Measurements from ENCODE around the gene FANCD2. TPM values are rescaled to one million over a fixed set of nuclear protein-coding genes. Genes with fewer than 3 reads are reported as not detected.
A peak's percentile ranks its signal among the peaks of the same experiment; 100 is the strongest.
"Not testable (repeated sequence)": the region's sequence is repeated elsewhere in the genome, so short reads cannot be mapped to it uniquely, and the experiment has no call there.

FANCD2 gene
- total RNA-seq, 3 donors from 2014 or later: 33.8 to 34.8 (median 34.5) TPM

DNA sequence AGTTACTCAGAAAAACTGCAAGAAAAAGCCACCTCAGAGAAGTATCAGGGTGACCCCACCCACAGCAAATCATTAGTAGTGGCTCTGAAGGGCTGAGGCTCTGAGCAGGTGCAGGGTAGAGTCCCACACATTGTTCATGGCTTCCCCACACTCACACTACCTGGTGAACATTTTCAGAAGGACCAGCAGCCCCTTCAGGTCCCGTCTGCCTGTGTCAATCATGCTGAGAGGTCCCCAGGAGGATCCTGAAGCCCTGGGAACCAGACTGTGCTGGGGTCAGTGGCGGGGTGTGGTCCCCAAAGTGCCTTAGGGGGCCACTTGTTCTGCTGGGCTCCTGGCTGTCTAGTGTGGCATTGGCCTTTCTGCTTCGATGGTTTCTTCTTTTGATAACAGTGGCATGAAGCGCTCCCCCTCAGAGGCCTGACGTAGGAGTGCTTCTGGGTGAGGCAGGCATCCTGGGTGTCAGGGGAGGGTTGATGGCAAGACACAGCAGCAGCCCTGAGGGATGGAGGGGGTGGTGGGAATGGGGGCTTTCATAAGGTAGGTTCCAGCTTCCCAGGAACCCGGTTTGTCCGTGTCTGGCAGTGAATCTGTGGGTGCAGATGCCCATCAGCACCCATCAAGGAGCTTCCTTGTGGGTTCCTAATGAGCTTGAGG is 19.0 kb upstream of the FANCD2 start:
- H3K9me3 Mint-ChIP-seq: no peaks in the 10 kb centered on the region
- H3K4me1 Mint-ChIP-seq (ENCODE audit: low read depth): peaks cover 25% of the 10 kb centered on the region
- no peak for ATAC-seq
- no peak for DNase-seq
- H3K36me3 Mint-ChIP-seq (ENCODE audit: insufficient read depth): peaks cover 4% of the 10 kb centered on the region
- no peaks in the 10 kb centered on the region for H3K27me3 Mint-ChIP-seq (ENCODE audit: low read depth)
- no peak overlapping the region for H3K4me3 Mint-ChIP-seq

DNA sequence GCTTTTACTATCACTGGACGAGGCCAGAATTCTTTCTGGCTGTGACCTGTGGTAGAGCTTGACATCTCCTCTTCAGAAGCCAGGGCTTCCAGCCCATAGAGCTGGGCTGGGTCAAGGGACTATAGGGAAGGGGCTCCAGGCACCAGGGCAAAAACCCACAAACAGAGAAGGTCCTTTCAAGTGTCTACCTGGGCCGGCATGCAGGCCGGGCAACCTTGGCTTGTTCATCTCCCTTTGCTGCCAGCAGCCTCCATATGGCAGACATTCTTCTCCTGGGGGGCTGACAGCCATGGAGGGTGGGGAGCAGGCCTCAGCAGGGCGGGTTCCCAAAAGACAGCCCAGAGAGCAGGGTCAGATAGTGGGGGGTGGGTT is 18.0 kb upstream of the FANCD2 start:
- not testable (repeated sequence) for H3K9me3 Mint-ChIP-seq; H3K27me3 Mint-ChIP-seq (ENCODE audit: low read depth); DNase-seq; ATAC-seq; H3K36me3 Mint-ChIP-seq (ENCODE audit: insufficient read depth)
- H3K4me3 Mint-ChIP-seq: peak overlapping the region; percentile 73
- peaks cover 25% of the 10 kb centered on the region for H3K4me1 Mint-ChIP-seq (ENCODE audit: low read depth)

DNA sequence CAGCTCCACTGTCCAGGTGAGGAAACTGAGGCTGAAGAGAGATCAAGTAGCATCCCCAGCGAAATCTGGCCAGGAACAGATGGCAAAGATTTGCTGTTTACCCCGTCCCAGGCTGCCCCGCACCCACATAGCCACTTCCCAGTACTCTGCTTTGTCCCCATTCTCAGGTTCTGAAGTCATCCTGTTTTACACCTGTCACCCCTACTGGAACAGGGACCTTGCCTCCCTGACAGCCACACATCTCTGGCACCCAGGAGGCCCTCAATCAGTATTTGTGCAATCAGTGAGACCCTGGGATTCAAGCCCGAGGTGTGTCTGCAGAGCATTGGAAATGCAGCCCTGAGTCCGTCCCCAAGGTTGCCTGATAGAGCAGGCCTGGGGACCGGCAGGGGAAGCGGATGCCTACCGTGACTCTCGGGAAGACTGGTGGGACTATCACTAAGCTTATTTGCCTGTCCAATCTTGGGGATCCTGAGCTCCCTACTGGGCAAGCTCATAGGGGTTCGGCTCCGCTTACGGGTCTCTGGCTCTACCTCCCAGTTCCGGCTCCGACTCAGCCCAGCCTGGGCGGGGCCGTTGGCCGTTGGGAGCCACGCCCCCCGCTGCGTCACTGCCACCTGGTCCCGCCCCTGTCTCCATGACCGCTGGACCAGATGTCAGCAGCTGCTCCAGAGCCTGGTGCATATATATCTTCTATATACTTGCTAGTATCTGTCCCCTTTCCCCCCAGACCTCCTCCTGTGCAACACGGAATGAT is 17.5 kb upstream of the FANCD2 start:
- peaks cover 25% of the 10 kb centered on the region for H3K4me1 Mint-ChIP-seq (ENCODE audit: low read depth)

DNA sequence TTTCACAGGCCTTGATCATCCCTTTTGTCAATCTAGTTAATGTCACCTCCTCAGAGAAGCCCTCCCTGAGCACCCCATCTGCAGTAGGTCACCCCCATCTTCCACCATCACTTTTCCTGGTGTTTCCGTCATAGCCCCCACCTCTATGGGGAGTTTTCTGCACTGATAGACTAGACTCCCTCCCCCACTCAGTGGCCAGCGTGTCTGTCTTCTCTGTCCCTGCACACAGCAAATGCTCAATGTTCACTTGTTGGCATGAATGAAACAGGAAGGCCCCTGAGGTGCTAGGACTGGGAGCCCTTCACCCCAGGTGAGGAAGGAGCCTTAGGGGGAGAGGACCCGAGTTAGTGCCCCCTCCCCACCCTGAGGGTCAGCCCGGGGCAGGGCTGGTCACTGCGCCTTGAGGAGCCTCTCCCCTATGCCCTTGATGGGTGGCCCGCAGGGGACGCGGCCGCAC is 15.8 kb upstream of the FANCD2 start:
- DNase-seq (no peak), ATAC-seq (no peak)
- Mint-ChIP-seq H3K4me3 (peak overlapping the region; percentile 73), H3K9me3 (no peaks in the 10 kb centered on the region), H3K36me3 (ENCODE audit: insufficient read depth) (no peaks in the 10 kb centered on the region), H3K4me1 (ENCODE audit: low read depth) (peaks cover 25% of the 10 kb centered on the region), H3K27me3 (ENCODE audit: low read depth) (no peaks in the 10 kb centered on the region)

More for the DNA sequence above, 17.5 kb upstream of the FANCD2 start:
- Mint-ChIP-seq H3K36me3 (ENCODE audit: insufficient read depth) (no peaks in the 10 kb centered on the region), H3K9me3 (no peaks in the 10 kb centered on the region), H3K4me3 (peak overlapping the region; percentile 73), H3K27me3 (ENCODE audit: low read depth) (no peaks in the 10 kb centered on the region)
- peak; percentile 72 for DNase-seq
- ATAC-seq: peak; percentile 78 to 84

DNA sequence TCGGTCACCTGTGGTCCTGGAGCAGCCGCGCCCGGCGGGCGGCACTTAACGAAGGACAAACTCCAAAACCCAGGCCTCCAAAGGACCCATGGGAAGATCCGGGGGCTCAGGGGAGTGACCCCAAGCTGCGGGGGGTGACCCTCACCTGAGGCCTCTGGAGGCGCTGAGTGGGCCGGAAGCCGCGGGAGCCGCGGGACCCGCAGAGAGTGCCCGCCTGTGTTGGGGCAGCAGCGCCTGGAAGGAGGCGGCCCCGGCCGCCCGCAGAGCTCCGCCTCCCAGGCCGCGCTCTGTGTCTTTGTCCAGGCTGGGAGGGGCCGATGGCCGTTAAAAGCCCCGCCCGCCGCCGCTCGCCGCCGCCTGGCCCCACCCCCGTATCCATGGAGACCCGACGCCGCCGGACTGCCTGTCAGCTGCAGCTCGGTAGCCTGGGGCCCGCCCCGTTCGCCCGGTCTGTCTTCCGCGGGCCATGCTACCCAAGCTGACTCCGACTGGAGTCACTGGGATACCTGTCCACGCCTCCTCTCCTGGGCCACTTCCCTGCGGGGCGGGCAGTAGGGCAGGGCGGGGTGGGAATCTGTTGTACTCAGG is 15.3 kb upstream of the FANCD2 start:
- DNase-seq: peak; percentile 61
- Mint-ChIP-seq H3K9me3 (no peaks in the 10 kb centered on the region), H3K27me3 (ENCODE audit: low read depth) (no peaks in the 10 kb centered on the region), H3K36me3 (ENCODE audit: insufficient read depth) (no peaks in the 10 kb centered on the region), H3K4me1 (ENCODE audit: low read depth) (peaks cover 25% of the 10 kb centered on the region), H3K4me3 (peak overlapping the region; percentile 73)
- ATAC-seq: peak; percentile 79 to 81

DNA sequence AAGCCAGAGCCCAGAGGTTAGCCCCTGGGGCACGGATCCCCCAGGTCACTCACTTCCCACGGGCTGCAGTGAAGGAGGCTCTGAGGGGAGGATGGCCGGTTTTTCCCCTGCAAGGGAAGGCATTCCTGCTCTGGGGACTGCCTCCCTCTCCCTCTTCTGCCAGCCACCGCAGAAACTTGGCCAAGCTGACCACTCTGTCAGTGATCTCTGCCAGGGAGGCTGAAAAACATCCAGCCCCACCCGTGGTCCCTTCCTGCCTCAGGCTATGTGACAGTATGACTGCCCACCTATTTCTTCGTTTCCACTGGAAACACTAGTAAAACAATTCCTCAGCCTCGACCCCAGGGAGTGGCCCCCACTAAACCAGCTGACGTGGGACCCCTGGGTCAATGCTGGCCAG is 14.6 kb upstream of the FANCD2 start:
- no peak for ATAC-seq
- Mint-ChIP-seq H3K4me1 (ENCODE audit: low read depth) (peaks cover 25% of the 10 kb centered on the region), H3K36me3 (ENCODE audit: insufficient read depth) (no peaks in the 10 kb centered on the region), H3K4me3 (peak overlapping the region; percentile 73), H3K9me3 (no peaks in the 10 kb centered on the region), H3K27me3 (ENCODE audit: low read depth) (no peaks in the 10 kb centered on the region)
- no peak for DNase-seq

DNA sequence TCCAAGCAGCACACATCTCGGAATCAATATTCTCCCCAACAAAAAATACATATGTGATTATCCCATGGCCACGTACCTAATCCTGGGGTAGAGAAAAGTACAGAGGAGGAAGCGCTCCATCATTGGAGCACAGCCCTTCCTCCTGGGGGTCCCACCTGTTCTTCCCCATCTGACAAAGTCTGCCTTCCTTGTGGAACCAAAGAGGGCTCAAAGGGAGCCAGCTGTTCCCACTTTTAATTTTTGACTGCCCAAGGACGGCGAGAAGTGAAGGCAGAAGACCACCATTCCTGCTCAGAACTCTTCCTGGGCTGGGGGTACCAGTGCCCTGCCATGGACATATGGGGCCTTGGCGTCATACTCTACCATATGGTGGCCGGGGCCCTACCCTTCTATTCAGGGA is 14.1 kb upstream of the FANCD2 start:
- no peaks in the 10 kb centered on the region for H3K36me3 Mint-ChIP-seq (ENCODE audit: insufficient read depth)
- H3K4me3 Mint-ChIP-seq: peak overlapping the region; percentile 59
- DNase-seq: no peak
- no peaks in the 10 kb centered on the region for H3K27me3 Mint-ChIP-seq (ENCODE audit: low read depth)
- ATAC-seq: no peak
- no peaks in the 10 kb centered on the region for H3K9me3 Mint-ChIP-seq
- H3K4me1 Mint-ChIP-seq (ENCODE audit: low read depth): peaks cover 25% of the 10 kb centered on the region

DNA sequence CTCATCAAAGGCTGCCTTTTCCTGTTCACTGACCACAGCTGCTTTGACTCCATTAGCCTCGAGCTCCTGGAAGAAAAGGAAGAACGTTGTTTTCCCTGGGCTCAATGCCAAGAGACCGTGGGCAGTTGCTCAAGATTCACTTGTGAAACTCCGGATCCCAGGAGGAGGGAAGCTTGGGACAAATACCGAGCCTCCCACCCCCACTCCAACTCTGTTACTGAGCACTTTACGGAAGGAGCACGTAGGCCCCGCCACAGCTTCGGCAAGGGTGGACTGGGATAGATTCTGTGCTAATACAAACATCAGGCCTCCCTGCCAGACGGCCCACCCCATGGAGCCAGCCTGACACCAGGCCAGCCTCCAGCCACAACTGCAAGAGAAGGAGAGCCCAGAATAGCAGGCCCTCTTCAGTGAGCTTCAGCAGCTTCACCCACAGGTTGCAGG is 10.8 kb upstream of the FANCD2 start:
- peaks cover 4% of the 10 kb centered on the region for H3K36me3 Mint-ChIP-seq (ENCODE audit: insufficient read depth)
- H3K4me3 Mint-ChIP-seq: no peak overlapping the region
- ATAC-seq (no peak), DNase-seq (no peak)
- H3K27me3 Mint-ChIP-seq (ENCODE audit: low read depth): no peaks in the 10 kb centered on the region
- H3K9me3 Mint-ChIP-seq: no peaks in the 10 kb centered on the region
- H3K4me1 Mint-ChIP-seq (ENCODE audit: low read depth): peaks cover 5% of the 10 kb centered on the region

DNA sequence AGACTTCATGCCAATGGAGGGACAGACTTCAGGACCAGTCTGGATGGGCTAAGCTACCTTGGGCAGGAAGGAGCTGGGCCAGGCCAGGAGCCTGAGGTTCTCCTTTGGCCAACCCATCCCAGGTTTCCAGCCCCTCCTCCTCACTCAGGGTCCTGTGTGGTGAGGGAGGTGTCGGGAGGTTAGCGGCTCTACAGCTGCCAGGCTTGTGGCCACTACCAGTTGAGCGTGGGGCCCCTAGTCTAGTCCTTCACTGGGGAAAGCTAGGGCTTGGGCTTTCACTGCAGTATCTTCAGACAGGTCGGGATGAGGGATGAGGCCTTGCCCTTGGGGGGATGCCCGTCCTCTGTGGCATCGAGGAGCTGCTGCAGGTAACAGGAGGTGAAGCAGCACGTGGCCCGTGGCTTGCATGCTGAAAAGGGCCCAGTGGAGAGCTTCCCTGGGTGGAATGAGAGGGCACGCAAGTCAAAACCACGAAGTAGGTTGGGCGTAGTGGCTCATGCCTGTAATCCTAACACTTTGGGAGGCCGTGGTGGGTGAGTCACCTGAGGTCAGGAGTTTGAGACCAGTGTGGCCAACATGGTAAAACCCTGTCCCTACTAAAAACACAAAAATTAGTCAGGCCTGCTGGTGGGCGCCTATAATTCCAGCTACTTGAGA is 8.5 kb upstream of the FANCD2 start:
- ATAC-seq (peak; percentile 84 to 89), DNase-seq (no peak)
- H3K27me3 Mint-ChIP-seq (ENCODE audit: low read depth): no peaks in the 10 kb centered on the region
- H3K4me3 Mint-ChIP-seq: no peak overlapping the region
- no peaks in the 10 kb centered on the region for H3K4me1 Mint-ChIP-seq (ENCODE audit: low read depth)
- peaks cover 9% of the 10 kb centered on the region for H3K36me3 Mint-ChIP-seq (ENCODE audit: insufficient read depth)
- no peaks in the 10 kb centered on the region for H3K9me3 Mint-ChIP-seq

DNA sequence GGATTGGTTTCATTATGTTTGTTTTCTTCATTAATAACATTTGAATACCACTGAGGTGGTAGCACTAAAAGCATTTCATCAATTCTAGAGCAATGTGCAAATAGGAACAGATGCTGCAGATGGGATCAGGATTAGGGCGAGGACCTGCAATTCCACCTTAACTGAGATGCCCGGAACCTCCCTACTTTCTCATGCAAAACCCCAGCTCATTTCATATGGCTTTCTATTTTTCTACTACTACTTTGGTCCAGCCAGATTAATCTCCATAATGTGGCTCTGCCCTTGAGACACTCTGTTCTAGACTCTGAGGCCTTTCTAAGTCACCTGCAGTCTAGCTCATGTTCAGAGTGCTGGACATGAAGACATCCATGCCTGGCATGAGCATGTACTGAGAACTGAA is 7.4 kb upstream of the FANCD2 start:
- not testable (repeated sequence) for H3K4me3 Mint-ChIP-seq; H3K9me3 Mint-ChIP-seq; DNase-seq; H3K4me1 Mint-ChIP-seq (ENCODE audit: low read depth); ATAC-seq; H3K27me3 Mint-ChIP-seq (ENCODE audit: low read depth)
- peaks cover 13% of the 10 kb centered on the region for H3K36me3 Mint-ChIP-seq (ENCODE audit: insufficient read depth)

DNA sequence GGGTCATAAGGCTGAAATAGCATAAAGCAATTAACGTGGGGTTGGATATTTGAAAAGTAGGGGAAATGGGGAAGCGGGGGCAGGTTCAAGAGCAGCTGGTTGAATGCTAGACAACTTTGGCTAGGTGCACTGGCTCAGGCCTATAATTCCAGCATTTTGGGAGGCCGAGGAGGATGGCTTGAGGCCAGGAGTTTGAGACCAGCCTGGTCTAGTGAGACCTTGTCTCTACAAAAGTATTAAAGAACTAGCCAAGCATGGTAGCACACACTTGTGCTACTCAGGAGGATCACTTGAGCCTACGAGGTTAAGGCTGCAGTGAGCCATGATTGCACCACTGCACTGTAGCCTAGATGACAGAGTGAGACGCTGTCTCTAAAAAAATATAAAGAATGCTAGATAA is 6.9 kb upstream of the FANCD2 start:
- H3K36me3 Mint-ChIP-seq (ENCODE audit: insufficient read depth): peaks cover 13% of the 10 kb centered on the region
- no peak for ATAC-seq
- no peaks in the 10 kb centered on the region for H3K9me3 Mint-ChIP-seq
- no peak for DNase-seq
- H3K4me3 Mint-ChIP-seq: no peak overlapping the region
- H3K27me3 Mint-ChIP-seq (ENCODE audit: low read depth): no peaks in the 10 kb centered on the region
- peaks cover 7% of the 10 kb centered on the region for H3K4me1 Mint-ChIP-seq (ENCODE audit: low read depth)

DNA sequence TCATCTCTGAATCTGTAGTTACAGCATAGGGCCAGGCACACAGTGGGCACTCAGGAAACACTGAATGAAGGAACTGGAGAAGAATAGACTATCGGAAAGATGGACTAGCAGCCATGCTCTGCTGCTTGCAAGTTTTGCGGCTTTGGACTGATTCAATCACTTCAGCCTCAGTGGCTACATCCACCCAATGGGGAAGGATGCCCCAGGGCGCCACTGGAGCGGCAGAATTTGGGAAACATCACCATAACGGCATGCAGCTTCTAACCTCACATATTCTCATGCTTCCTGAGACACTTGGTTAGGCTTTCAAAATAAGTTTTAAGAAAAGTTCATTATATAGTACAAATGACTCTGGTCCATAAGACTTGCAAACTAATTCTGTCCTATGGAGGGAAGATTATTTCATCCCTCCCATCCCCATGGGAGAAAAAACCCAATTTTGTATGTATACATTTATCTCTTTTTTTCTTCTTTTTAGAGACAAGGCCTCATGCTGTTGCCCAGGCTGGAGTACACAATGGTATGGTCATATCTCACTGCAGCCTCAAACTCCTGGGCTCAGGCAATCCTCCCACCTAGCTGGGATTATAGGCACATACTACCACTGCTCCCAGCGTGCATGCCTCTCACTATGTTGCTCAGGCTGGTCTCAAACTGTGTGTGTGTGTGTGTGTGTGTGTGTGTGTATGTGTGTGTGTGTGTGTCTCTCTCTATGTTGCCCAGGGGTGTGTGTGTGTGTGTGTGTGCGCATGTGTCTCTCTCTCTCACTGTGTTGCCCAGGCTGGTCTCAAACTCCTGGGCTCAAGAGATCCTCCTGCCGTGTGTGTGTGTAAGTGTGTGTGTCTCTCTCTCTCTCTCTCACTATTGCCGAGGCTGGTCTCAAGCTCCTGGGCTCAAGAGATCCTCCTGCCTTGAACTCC is 4.1 kb upstream of the FANCD2 start:
- DNase-seq: no peak
- no peak for ATAC-seq
- H3K27me3 Mint-ChIP-seq (ENCODE audit: low read depth): no peaks in the 10 kb centered on the region
- H3K4me1 Mint-ChIP-seq (ENCODE audit: low read depth): peaks cover 18% of the 10 kb centered on the region
- H3K9me3 Mint-ChIP-seq: no peaks in the 10 kb centered on the region
- H3K4me3 Mint-ChIP-seq: no peak overlapping the region
- peaks cover 13% of the 10 kb centered on the region for H3K36me3 Mint-ChIP-seq (ENCODE audit: insufficient read depth)

DNA sequence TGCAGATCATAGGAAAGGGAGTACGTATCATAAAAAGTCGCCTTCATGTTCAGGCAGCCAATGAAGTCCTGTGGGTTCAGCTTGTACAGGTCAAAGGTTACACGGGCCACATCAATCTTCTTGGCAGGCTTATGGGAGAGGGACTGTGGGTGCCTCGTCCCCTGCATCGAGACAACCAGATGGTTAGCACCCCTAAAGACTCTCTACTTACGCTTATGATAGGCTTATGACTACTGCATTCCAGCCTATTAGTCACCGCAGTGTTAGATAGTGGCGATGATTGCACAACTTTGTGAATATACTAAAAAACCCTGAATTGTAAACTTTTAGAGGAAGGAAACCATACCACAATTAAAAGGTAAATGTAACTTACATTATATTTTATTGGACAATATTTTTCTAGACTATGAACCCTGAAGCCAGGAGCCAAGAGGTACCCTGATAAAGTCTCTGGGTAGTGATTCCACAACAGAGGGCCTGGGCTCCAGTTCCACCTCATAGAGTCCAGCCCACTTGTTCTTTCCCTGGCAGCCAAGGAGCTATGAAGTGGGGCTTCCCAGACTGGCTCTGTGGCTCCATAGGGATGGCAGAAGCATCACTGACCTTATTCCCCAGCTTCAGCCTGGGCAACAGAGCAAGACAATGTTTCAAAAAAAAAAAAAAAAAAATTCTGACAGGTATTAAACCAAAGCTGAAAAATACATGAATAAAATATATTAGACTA is 2.5 kb upstream of the FANCD2 start:
- H3K36me3 Mint-ChIP-seq (ENCODE audit: insufficient read depth): peaks cover 13% of the 10 kb centered on the region
- DNase-seq (no peak), ATAC-seq (no peak)
- H3K9me3 Mint-ChIP-seq: no peaks in the 10 kb centered on the region
- H3K27me3 Mint-ChIP-seq (ENCODE audit: low read depth): no peaks in the 10 kb centered on the region
- peaks cover 22% of the 10 kb centered on the region for H3K4me1 Mint-ChIP-seq (ENCODE audit: low read depth)
- H3K4me3 Mint-ChIP-seq: no peak overlapping the region

All from activated T-cell treated with anti-CD3 and anti-CD28 coated beads, Interleukin-2, amount 50 U/mL, for 4 hours (primary cell).